Ascending aorta (tissue), 2 donors: ENCODE results near the gene PRKACA. TPM values are rescaled to one million over a fixed set of nuclear protein-coding genes. Genes with fewer than 3 reads are reported as not detected.
"Not testable (repeated sequence)": the region's sequence is repeated elsewhere in the genome, so short reads cannot be mapped to it uniquely, and the experiment has no call there.

Experiments used
- DNase-seq, 2 donors: peaks; one replicate each; pipeline ENCODE4 v3.0.0-alpha.2; 2019; ENCODE audit warnings: low spot score in 2 of 2
- H3K27ac ChIP-seq, 2 donors: fragments of 200-600 bp; sonication (generic); one replicate each; pipeline ENCODE4 v1.5.1; 2016 to 2017; ENCODE audit warnings: mild to moderate bottlenecking in 1 of 2
- H3K27me3 ChIP-seq: fragments of 200-600 bp; sonication (generic); one replicate; pipeline ENCODE4 v1.5.1; 2017
- H3K36me3 ChIP-seq, 2 donors: fragments of 200-600 bp; sonication (generic); one replicate each; pipeline ENCODE4 v1.5.1; 2016
- H3K4me1 ChIP-seq, 2 donors: fragments of 200-600 bp; sonication (generic); one replicate each; pipeline ENCODE4 v1.5.1; 2016 to 2017; ENCODE audit warnings: mild to moderate bottlenecking in 1 of 2
- H3K4me3 ChIP-seq, 2 donors: fragments of 200-600 bp; sonication (generic); one replicate each; pipeline ENCODE4 v1.5.1; 2016 to 2017; ENCODE audit warnings: mild to moderate bottlenecking in 1 of 2
- H3K9me3 ChIP-seq, 2 donors: fragments of 200-600 bp; sonication (generic); one replicate each; pipeline ENCODE4 v1.5.1; 2016
- CTCF ChIP-seq, 3 experiments: fragments of 200-600 bp in 2 of 3; fragments of 450-650 bp in 1 of 3; sonication (generic) in 2 of 3; IDR thresholded peaks; one replicate each; pipeline ENCODE4 v1.5.1; 2016 to 2019; ENCODE audit warnings: antibody characterized with exemption in 3 of 3, mild to moderate bottlenecking in 1 of 3, moderate library complexity in 1 of 3
- intact Hi-C: fragments of 100-400 bp; cut with DNase I; formaldehyde crosslinking; loops from one replicate; pipeline ENCODE4 v1.15.1; 2023
- total RNA-seq: library from RNA; depleted of rRNA; stranded (reverse); fragments of >200 nt; gene quantifications from one replicate; pipeline ENCODE4 v1.1.0, GENCODE V29; 2016

PRKACA gene
- total RNA-seq, 1 donor from 2014 or later: 92.6 TPM

GRCh38 chr19:14150041-14150769 is 32.6 kb upstream of the PRKACA start:
- no peak for TF ChIP-seq CTCF (IDR thresholded peaks at IDR 0.05)
- peaks cover 10 to 20% of the 10 kb centered on the region in 2 donors for H3K4me1 ChIP-seq
- H3K9me3 ChIP-seq: no peaks in the 10 kb centered on the region
- peaks cover 8 to 12% of the 10 kb centered on the region in 2 donors for H3K36me3 ChIP-seq
- intact Hi-C loops: no loop called here
- H3K4me3 ChIP-seq: peak overlapping the region; percentile 4 to 57
- DNase-seq: no peak
- peak overlapping the region; percentile 44 to 83 for H3K27ac ChIP-seq
- H3K27me3 ChIP-seq: no peaks in the 10 kb centered on the region

GRCh38 chr19:14149509-14149994 is 32.0 kb upstream of the PRKACA start:
- peak in 1 of 2 donors; percentile 76 for DNase-seq
- Histone ChIP-seq H3K9me3 (no peaks in the 10 kb centered on the region), H3K27ac (peak overlapping the region; percentile 44 to 83), H3K4me3 (peak overlapping the region; percentile 4 to 57), H3K36me3 (peaks cover 4 to 9% of the 10 kb centered on the region in 2 donors), H3K4me1 (peaks cover 10 to 20% of the 10 kb centered on the region in 2 donors), H3K27me3 (no peaks in the 10 kb centered on the region)
- intact Hi-C loops: loop anchor here (2.0 to 5.0 kb wide), 2 partner anchors 199 to 283 kb away; partner anchors contain the start of gene PKN1
- TF ChIP-seq CTCF (IDR thresholded peaks at IDR 0.05): no peak

GRCh38 chr19:14148751-14149410 is 31.3 kb upstream of the PRKACA start:
- peak overlapping the region; percentile 44 to 83 for H3K27ac ChIP-seq

GRCh38 chr19:14147797-14148605 is 30.4 kb upstream of the PRKACA start:
- Histone ChIP-seq H3K27me3 (no peaks in the 10 kb centered on the region), H3K4me3 (peak overlapping the region in 1 of 2 donors; percentile 45), H3K9me3 (no peaks in the 10 kb centered on the region), H3K36me3 (peaks cover 4 to 9% of the 10 kb centered on the region in 2 donors), H3K4me1 (peaks cover 10 to 20% of the 10 kb centered on the region in 2 donors), H3K27ac (peak overlapping the region; percentile 44 to 83)
- DNase-seq: peak in 1 of 2 donors; percentile 82
- peak; percentile 83 to 91 (median 89) for TF ChIP-seq CTCF (IDR thresholded peaks at IDR 0.05)
- intact Hi-C loops: loop anchor here (2.0 to 5.0 kb wide), 2 partner anchors 201 to 284 kb away; partner anchors contain the start of gene PKN1

More at GRCh38 chr19:14148751-14149410, 31.3 kb upstream of the PRKACA start:
- no peaks in the 10 kb centered on the region for H3K27me3 ChIP-seq
- H3K4me3 ChIP-seq: peak overlapping the region in 1 of 2 donors; percentile 57
- H3K36me3 ChIP-seq: peaks cover 4 to 9% of the 10 kb centered on the region in 2 donors
- H3K4me1 ChIP-seq: peaks cover 10 to 20% of the 10 kb centered on the region in 2 donors
- intact Hi-C loops: loop anchor here (2.0 to 5.0 kb wide), 2 partner anchors 200 to 283 kb away; partner anchors contain the start of gene PKN1
- no peaks in the 10 kb centered on the region for H3K9me3 ChIP-seq
- DNase-seq: no peak
- no peak for TF ChIP-seq CTCF (IDR thresholded peaks at IDR 0.05)

GRCh38 chr19:14146789-14147216 is 29.2 kb upstream of the PRKACA start:
- peaks cover 0 to 4% of the 10 kb centered on the region in 2 donors for H3K36me3 ChIP-seq
- no peak overlapping the region for H3K4me3 ChIP-seq
- H3K27me3 ChIP-seq: no peaks in the 10 kb centered on the region
- no peak for DNase-seq
- H3K9me3 ChIP-seq: no peaks in the 10 kb centered on the region
- H3K4me1 ChIP-seq: peaks cover 10 to 20% of the 10 kb centered on the region in 2 donors
- intact Hi-C loops: loop anchor here (5.0 kb wide), 1 partner anchor 285 kb away; the partner anchor contains the start of gene PKN1
- no peak overlapping the region for H3K27ac ChIP-seq
- no peak for TF ChIP-seq CTCF (IDR thresholded peaks at IDR 0.05)

- not testable (repeated sequence) for DNase-seq, H3K27me3 ChIP-seq, H3K27ac ChIP-seq, H3K4me3 ChIP-seq, H3K9me3 ChIP-seq, H3K36me3 ChIP-seq
- H3K4me1 ChIP-seq: peaks cover 10 to 20% of the 10 kb centered on the region in 2 donors
- intact Hi-C loops: loop anchor here (5.0 kb wide), 1 partner anchor 286 kb away; the partner anchor contains the start of gene PKN1
These were observed 28.6 kb upstream of the PRKACA start for GRCh38 chr19:14146169-14146568.
